ENCODE results near the gene ZNF394.

The ZNF394 gene

DNA sequence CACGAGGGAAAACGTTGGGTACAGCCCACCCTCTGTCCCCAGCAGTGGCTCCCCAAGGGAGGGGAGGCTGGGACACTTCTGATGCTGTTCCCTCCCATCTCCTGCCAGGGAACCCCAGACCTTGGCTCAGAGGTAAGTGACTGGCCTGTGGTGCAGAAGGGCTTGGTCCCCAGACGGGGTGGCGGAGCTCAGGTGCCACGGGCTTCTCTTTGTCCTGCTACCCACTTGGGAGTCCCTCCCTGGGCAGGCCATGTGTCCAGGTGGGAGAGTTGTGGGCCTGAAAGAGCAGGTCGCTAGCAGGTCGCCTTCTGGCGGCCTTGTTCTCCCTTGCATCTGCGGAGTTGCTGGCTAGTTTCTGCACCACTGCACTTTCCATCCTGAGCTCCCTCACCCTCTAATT lies 44.2 kb downstream of the ZNF394 start:
- H3K4me3 ChIP-seq (ENCODE audit: low read depth, low read length, poor library complexity, severe bottlenecking): no peak overlapping the region
- H3K9me3 ChIP-seq (ENCODE audit: low read length): no peaks in the 10 kb centered on the region
- no peak overlapping the region for H3K4me2 ChIP-seq (ENCODE audit: low read length)
- no peaks in the 10 kb centered on the region for H3K9me2 ChIP-seq (ENCODE audit: low read depth, low read length)
- H4K20me1 ChIP-seq (ENCODE audit: insufficient read depth, low read length): no peaks in the 10 kb centered on the region
- H3K9ac ChIP-seq (ENCODE audit: low read length): no peak overlapping the region
- H2AFZ ChIP-seq (ENCODE audit: low read length): no peak overlapping the region
- TF ChIP-seq EZH2 (IDR thresholded peaks at IDR 0.05; ENCODE audit: borderline replicate concordance, low read length): no peak
- TF ChIP-seq, protein P1, sequence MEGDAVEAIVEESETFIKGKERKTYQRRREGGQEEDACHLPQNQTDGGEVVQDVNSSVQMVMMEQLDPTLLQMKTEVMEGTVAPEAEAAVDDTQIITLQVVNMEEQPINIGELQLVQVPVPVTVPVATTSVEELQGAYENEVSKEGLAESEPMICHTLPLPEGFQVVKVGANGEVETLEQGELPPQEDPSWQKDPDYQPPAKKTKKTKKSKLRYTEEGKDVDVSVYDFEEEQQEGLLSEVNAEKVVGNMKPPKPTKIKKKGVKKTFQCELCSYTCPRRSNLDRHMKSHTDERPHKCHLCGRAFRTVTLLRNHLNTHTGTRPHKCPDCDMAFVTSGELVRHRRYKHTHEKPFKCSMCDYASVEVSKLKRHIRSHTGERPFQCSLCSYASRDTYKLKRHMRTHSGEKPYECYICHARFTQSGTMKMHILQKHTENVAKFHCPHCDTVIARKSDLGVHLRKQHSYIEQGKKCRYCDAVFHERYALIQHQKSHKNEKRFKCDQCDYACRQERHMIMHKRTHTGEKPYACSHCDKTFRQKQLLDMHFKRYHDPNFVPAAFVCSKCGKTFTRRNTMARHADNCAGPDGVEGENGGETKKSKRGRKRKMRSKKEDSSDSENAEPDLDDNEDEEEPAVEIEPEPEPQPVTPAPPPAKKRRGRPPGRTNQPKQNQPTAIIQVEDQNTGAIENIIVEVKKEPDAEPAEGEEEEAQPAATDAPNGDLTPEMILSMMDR (IDR thresholded peaks at IDR 0.05; ENCODE audit: low read length): no peak
- H3K27me3 ChIP-seq (ENCODE audit: insufficient read depth, low read length): no peaks in the 10 kb centered on the region
- H3K36me3 ChIP-seq (ENCODE audit: insufficient read depth, low read length): peaks cover 98% of the 10 kb centered on the region
- no peaks in the 10 kb centered on the region; the same call in 1 of the 2 replicates for H3F3A ChIP-seq (ENCODE audit: insufficient read depth, low read length)
- no peak overlapping the region for H3K27ac ChIP-seq (ENCODE audit: low read depth, low read length, poor library complexity, severe bottlenecking)
- peaks cover 3% of the 10 kb centered on the region for H3K4me1 ChIP-seq (ENCODE audit: insufficient read depth, low read length, severe bottlenecking)
- peaks cover 16% of the 10 kb centered on the region for H3K79me2 ChIP-seq (ENCODE audit: insufficient read depth, low read length)

GRCh38 chr7:99453105-99453504 lies 47.0 kb downstream of the ZNF394 start:
- no peak overlapping the region for H3K4me2 ChIP-seq (ENCODE audit: low read length)
- no peak overlapping the region for H2AFZ ChIP-seq (ENCODE audit: low read length)
- no peak overlapping the region for H3K27ac ChIP-seq (ENCODE audit: low read depth, low read length, poor library complexity, severe bottlenecking)
- H3K9ac ChIP-seq (ENCODE audit: low read length): no peak overlapping the region
- no peaks in the 10 kb centered on the region for H3K79me2 ChIP-seq (ENCODE audit: insufficient read depth, low read length)
- H3K4me1 ChIP-seq (ENCODE audit: insufficient read depth, low read length, severe bottlenecking): no peaks in the 10 kb centered on the region
- H3K9me3 ChIP-seq (ENCODE audit: low read length): no peaks in the 10 kb centered on the region
- no peaks in the 10 kb centered on the region for H3K27me3 ChIP-seq (ENCODE audit: insufficient read depth, low read length)
- H3K36me3 ChIP-seq (ENCODE audit: insufficient read depth, low read length): peaks cover 98% of the 10 kb centered on the region
- no peaks in the 10 kb centered on the region for H4K20me1 ChIP-seq (ENCODE audit: insufficient read depth, low read length)
- no peaks in the 10 kb centered on the region for H3K9me2 ChIP-seq (ENCODE audit: low read depth, low read length)
- no peaks in the 10 kb centered on the region for H3F3A ChIP-seq (ENCODE audit: insufficient read depth, low read length)
- TF ChIP-seq, protein P1 (IDR thresholded peaks at IDR 0.05; ENCODE audit: low read length): no peak
- TF ChIP-seq EZH2 (IDR thresholded peaks at IDR 0.05; ENCODE audit: borderline replicate concordance, low read length): no peak
- H3K4me3 ChIP-seq (ENCODE audit: low read depth, low read length, poor library complexity, severe bottlenecking): no peak overlapping the region

GRCh38 chr7:99452541-99452940 lies 47.5 kb downstream of the ZNF394 start:
- Histone ChIP-seq H3K9me3 (ENCODE audit: low read length) (no peaks in the 10 kb centered on the region), H3K27me3 (ENCODE audit: insufficient read depth, low read length) (no peaks in the 10 kb centered on the region), H3K4me1 (ENCODE audit: insufficient read depth, low read length, severe bottlenecking) (no peaks in the 10 kb centered on the region), H4K20me1 (ENCODE audit: insufficient read depth, low read length) (no peaks in the 10 kb centered on the region), H3F3A (ENCODE audit: insufficient read depth, low read length) (no peaks in the 10 kb centered on the region), H3K36me3 (ENCODE audit: insufficient read depth, low read length) (peaks cover 98% of the 10 kb centered on the region), H3K4me2 (ENCODE audit: low read length) (no peak overlapping the region), H3K27ac (ENCODE audit: low read depth, low read length, poor library complexity, severe bottlenecking) (no peak overlapping the region), H3K9me2 (ENCODE audit: low read depth, low read length) (no peaks in the 10 kb centered on the region), H3K79me2 (ENCODE audit: insufficient read depth, low read length) (no peaks in the 10 kb centered on the region), H2AFZ (ENCODE audit: low read length) (no peak overlapping the region), H3K9ac (ENCODE audit: low read length) (no peak overlapping the region), H3K4me3 (ENCODE audit: low read depth, low read length, poor library complexity, severe bottlenecking) (no peak overlapping the region)
- TF ChIP-seq EZH2 (IDR thresholded peaks at IDR 0.05; ENCODE audit: borderline replicate concordance, low read length): no peak
- TF ChIP-seq, protein P1 (IDR thresholded peaks at IDR 0.05; ENCODE audit: low read length): no peak

Measured in OCI-LY1 (cell line).